ENCODE data around the gene BAHCC1. TPM values are rescaled to one million over a fixed set of nuclear protein-coding genes. Genes with fewer than 3 reads are reported as not detected.

Gene BAHCC1
- total and polyA plus RNA-seq, 2 of the 8 experiments (the other 6 are each of a cell fraction or from before 2014, with no cell fraction given), result 0.26 to 0.58 TPM

- H3K9ac ChIP-seq (replicated peaks in 1 of 4; ENCODE audit: extremely low read depth in 1 of 4, low read depth in 3 of 4, low read length in 3 of 4), result no peak overlapping the region
- no peak overlapping the region for H2BK5ac ChIP-seq (ENCODE audit: low read depth, low read length)
- ChIA-PET POLR2A (ENCODE audit: partially characterized antibody) (no interaction called here), CTCF (ENCODE audit: partially characterized antibody) (interaction anchor here (0.8 to 1.6 kb wide), 4 partner anchors 12 to 68 kb away, joined by 3 to 4 read pairs (median 3); no protein-coding TSS in a partner anchor)
- no peak overlapping the region for H3K27ac ChIP-seq (ENCODE audit: low read depth, low read length)
- H3K27me3 ChIP-seq (replicated peaks in 1 of 4; ENCODE audit: control insufficient read depth in 3 of 4, extremely low read depth in 1 of 4, insufficient read depth in 3 of 4, low read length in 3 of 4), result peaks cover 3 to 24% (median 12%) of the 10 kb centered on the region in 4 experiments
- no peak overlapping the region for H3K14ac ChIP-seq (ENCODE audit: insufficient read length)
- H3K23ac ChIP-seq (ENCODE audit: insufficient read length), result no peak overlapping the region
- H3K36me3 ChIP-seq (ENCODE audit: control insufficient read depth in 2 of 4, insufficient read depth in 4 of 4, low read length in 3 of 4), result no peaks in the 10 kb centered on the region
- no peak overlapping the region for H3K56ac ChIP-seq (replicated peaks; ENCODE audit: insufficient read length, low read depth, low read length)
- H4K8ac ChIP-seq (ENCODE audit: extremely low read depth, insufficient read depth, low read length), result no peak overlapping the region
- H3K4me3 ChIP-seq (ENCODE audit: extremely low read depth in 1 of 4, insufficient read depth in 2 of 4, low read depth in 3 of 4, low read length in 4 of 4), result no peak overlapping the region
- H3K4me2 ChIP-seq (ENCODE audit: insufficient read depth in 1 of 2, low read depth in 2 of 2, low read length in 2 of 2), result no peak overlapping the region
- H4K91ac ChIP-seq (replicated peaks; ENCODE audit: insufficient read length, low read length), result no peak overlapping the region
- FAIRE-seq (no peak), DNase-seq (ENCODE audit: low read depth in 1 of 2, low spot score in 2 of 2) (no peak)
- H4K5ac ChIP-seq (ENCODE audit: insufficient read length, low read depth, low read length), result no peak overlapping the region
- no peak overlapping the region for H2BK20ac ChIP-seq (ENCODE audit: low read length)
- no peak overlapping the region for H2AFZ ChIP-seq (ENCODE audit: low read length)
- H3K9me3 ChIP-seq (ENCODE audit: insufficient read depth in 2 of 2, low read depth in 1 of 2, low read length in 1 of 2), result no peaks in the 10 kb centered on the region
- H4K20me1 ChIP-seq (replicated peaks in 1 of 2; ENCODE audit: control insufficient read depth in 1 of 2, insufficient read depth in 2 of 2, low read length in 2 of 2), result no peaks in the 10 kb centered on the region
- no peak overlapping the region for H2BK15ac ChIP-seq (ENCODE audit: low read length)
- H3K79me1 ChIP-seq (ENCODE audit: low read depth, low read length), result no peaks in the 10 kb centered on the region
- no peak overlapping the region for H2BK120ac ChIP-seq (replicated peaks; ENCODE audit: low read depth, low read length)
- no peaks in the 10 kb centered on the region for H3K23me2 ChIP-seq (ENCODE audit: low read depth, low read length)
- no peaks in the 10 kb centered on the region for H3K79me2 ChIP-seq (ENCODE audit: control insufficient read depth in 1 of 2, insufficient read depth in 2 of 2, low read length in 2 of 2)
- H2BK12ac ChIP-seq (ENCODE audit: low read depth, low read length), result no peak overlapping the region
- no peaks in the 10 kb centered on the region; a peak in 1 of 7 replicates for H3K4me1 ChIP-seq (replicated peaks in 1 of 4; ENCODE audit: control insufficient read depth in 3 of 4, insufficient read depth in 4 of 4, low read length in 3 of 4)
- H3K18ac ChIP-seq (ENCODE audit: extremely low read depth, low read length), result no peak overlapping the region
- WGBS, 2 experiments (ENCODE audit: extremely low coverage in 1 of 2, insufficient coverage in 1 of 2, insufficient read length in 1 of 2, insufficient replicate concordance in 2 of 2, low coverage in 1 of 2, low lambda C conversion rate in 2 of 2, missing lambda C conversion rate in 1 of 2), result 98% methylated on average over 3 of the region's 6 CpGs; no CpG with 5 or more reads in 1 of the 2 experiments
- no peak overlapping the region for H3K4ac ChIP-seq (replicated peaks; ENCODE audit: insufficient read length, low read depth, low read length)
- TF ChIP-seq SUZ12 (IDR thresholded peaks at IDR 0.05; ENCODE audit: low read length) (no peak), CHD1 (IDR thresholded peaks at IDR 0.05; ENCODE audit: low read depth, low read length) (no peak), MAFK (IDR thresholded peaks at IDR 0.05; ENCODE audit: low read depth, low read length) (no peak), TBP (IDR thresholded peaks at IDR 0.05; ENCODE audit: low read depth, low read length) (no peak), KDM1A (IDR thresholded peaks at IDR 0.05; ENCODE audit: borderline replicate concordance, low read length) (no peak), RAD21 (IDR thresholded peaks at IDR 0.05 in 1 of 2, conservative IDR thresholded peaks at IDR 0.05 in 1 of 2; ENCODE audit: low read depth in 2 of 2, low read length in 2 of 2) (no peak), SIRT6 (IDR thresholded peaks at IDR 0.05; ENCODE audit: low read length) (no peak), BACH1 (IDR thresholded peaks at IDR 0.05; ENCODE audit: low read length) (no peak), RNF2 (IDR thresholded peaks at IDR 0.05; ENCODE audit: borderline replicate concordance, low read depth, low read length, missing control alignments, poor library complexity, severe bottlenecking) (no peak), ATF2 (IDR thresholded peaks at IDR 0.05; ENCODE audit: low read length) (no peak), EP300 (IDR thresholded peaks at IDR 0.05; ENCODE audit: borderline replicate concordance in 1 of 2, low read depth in 2 of 2, low read length in 2 of 2) (no peak), POLR2A (IDR thresholded peaks at IDR 0.05; ENCODE audit: control extremely low read depth in 1 of 2, low read depth in 2 of 2, low read length in 2 of 2) (no peak)
- no peak overlapping the region for H2AK5ac ChIP-seq (ENCODE audit: low read depth, low read length)
Observed at GRCh38 chr17:81380131-81380530, 15.1 kb upstream of the BAHCC1 start.

Measured in H1 (cell line).